ENCODE data around the gene GPRC5A.

DNA sequence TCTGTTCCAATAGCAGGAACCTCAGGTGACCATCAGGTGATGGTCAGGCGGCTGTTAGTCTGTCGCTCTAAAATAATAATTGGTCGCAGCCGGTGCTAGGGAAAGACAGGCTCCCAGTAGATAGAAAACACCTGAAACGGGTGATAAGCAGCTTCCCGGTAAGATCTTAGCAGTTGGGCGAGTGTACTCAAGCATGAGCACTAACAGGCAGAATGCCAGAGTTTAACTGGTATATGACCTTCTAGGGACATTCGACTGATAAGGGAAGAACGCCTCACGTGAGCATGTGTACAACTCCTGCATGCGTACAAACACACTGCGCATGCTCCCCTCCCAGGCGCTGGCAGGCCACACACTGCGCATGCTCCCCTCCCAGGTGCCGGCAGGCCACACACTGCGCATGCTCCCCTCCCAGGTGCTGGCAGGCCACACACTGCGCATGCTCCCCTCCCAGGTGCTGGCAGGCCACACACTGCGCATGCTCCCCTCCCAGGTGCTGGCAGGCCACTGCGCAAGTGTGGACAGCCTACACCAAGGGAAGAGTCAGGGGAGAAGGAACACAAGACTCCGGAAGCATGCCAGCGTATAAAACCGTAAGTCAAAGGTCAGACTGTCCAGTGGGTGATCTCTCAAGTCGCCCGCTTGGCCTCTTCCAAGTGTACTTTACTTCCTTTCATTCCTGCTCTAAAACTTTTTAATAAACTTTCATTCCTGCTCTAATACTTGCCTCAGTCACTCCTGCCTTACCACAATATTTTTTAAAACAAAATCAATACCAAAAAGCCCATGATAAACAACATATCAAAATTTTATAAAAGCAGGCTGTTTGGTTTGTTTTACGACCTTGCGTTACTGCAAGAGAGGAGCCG lies 36.1 kb downstream of the GPRC5A start:
- no peak for TF ChIP-seq SMC3 (IDR thresholded peaks at IDR 0.05; ENCODE audit: borderline replicate concordance, low read length)
- TF ChIP-seq, protein P1, sequence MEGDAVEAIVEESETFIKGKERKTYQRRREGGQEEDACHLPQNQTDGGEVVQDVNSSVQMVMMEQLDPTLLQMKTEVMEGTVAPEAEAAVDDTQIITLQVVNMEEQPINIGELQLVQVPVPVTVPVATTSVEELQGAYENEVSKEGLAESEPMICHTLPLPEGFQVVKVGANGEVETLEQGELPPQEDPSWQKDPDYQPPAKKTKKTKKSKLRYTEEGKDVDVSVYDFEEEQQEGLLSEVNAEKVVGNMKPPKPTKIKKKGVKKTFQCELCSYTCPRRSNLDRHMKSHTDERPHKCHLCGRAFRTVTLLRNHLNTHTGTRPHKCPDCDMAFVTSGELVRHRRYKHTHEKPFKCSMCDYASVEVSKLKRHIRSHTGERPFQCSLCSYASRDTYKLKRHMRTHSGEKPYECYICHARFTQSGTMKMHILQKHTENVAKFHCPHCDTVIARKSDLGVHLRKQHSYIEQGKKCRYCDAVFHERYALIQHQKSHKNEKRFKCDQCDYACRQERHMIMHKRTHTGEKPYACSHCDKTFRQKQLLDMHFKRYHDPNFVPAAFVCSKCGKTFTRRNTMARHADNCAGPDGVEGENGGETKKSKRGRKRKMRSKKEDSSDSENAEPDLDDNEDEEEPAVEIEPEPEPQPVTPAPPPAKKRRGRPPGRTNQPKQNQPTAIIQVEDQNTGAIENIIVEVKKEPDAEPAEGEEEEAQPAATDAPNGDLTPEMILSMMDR (IDR thresholded peaks at IDR 0.05 in 2 of 3, conservative IDR thresholded peaks at IDR 0.05 in 1 of 3; ENCODE audit: control insufficient read depth in 2 of 3, extremely low read depth in 1 of 3, insufficient read depth in 1 of 3, low read depth in 3 of 3, low read length in 3 of 3) = no peak
- no peak for TF ChIP-seq RAD21 (IDR thresholded peaks at IDR 0.05; ENCODE audit: insufficient read depth, low read depth, low read length)
- no peak for TF ChIP-seq BMI1 (IDR thresholded peaks at IDR 0.05; ENCODE audit: borderline replicate concordance)
- TF ChIP-seq POLR2AphosphoS5 (IDR thresholded peaks at IDR 0.05; ENCODE audit: low read length) = no peak
- TF ChIP-seq CHD2 (IDR thresholded peaks at IDR 0.05; ENCODE audit: borderline replicate concordance, low read depth, low read length) = no peak
- no peak for TF ChIP-seq EP300 (IDR thresholded peaks at IDR 0.05; ENCODE audit: borderline replicate concordance in 1 of 2, control insufficient read depth in 1 of 2, low read depth in 2 of 2, low read length in 2 of 2)

All from GM12878 (cell line).